Thymus (tissue), 11 donors: ENCODE data around the gene ZFP1. TPM values are rescaled to one million over a fixed set of nuclear protein-coding genes. Genes with fewer than 3 reads are reported as not detected.
"Not testable (repeated sequence)": the region's sequence is repeated elsewhere in the genome, so short reads cannot be mapped to it uniquely, and the experiment has no call there.

ENCODE experiments used
- DNase-seq, 9 donors: peaks; one replicate each; pipeline ENCODE4 v3.0.0-alpha.2; 2013; ENCODE audit warnings: low spot score in 9 of 9, low read depth in 6 of 9, missing footprints in 1 of 9
- H3K27ac ChIP-seq, 2 donors: one replicate each; pipeline ENCODE4 v1.5.1; 2013; ENCODE audit warnings: control low read depth in 1 of 2, low read depth in 1 of 2, low read length in 1 of 2, mild to moderate bottlenecking in 1 of 2, moderate library complexity in 1 of 2
- H3K27me3 ChIP-seq, 2 donors: one replicate each; pipeline ENCODE4 v1.5.1; 2013; ENCODE audit warnings: low read length in 1 of 2; ENCODE audit not compliant: control insufficient read depth in 2 of 2, insufficient read depth in 1 of 2
- H3K36me3 ChIP-seq, 2 donors: one replicate each; pipeline ENCODE4 v1.5.1; 2013; ENCODE audit warnings: low read length in 1 of 2, mild to moderate bottlenecking in 1 of 2, moderate library complexity in 1 of 2; ENCODE audit not compliant: control insufficient read depth in 2 of 2, insufficient read depth in 2 of 2
- H3K4me1 ChIP-seq, 2 donors: one replicate each; pipeline ENCODE4 v1.5.1; 2013; ENCODE audit warnings: low read length in 2 of 2; ENCODE audit not compliant: control insufficient read depth in 2 of 2, insufficient read depth in 2 of 2
- H3K4me3 ChIP-seq, 2 donors: one replicate each; pipeline ENCODE4 v1.5.1; 2013; ENCODE audit warnings: low read length in 2 of 2, control low read depth in 1 of 2, mild to moderate bottlenecking in 1 of 2
- H3K9me3 ChIP-seq, 2 donors: one replicate each; pipeline ENCODE4 v1.5.1; 2013; ENCODE audit warnings: low read length in 1 of 2, mild to moderate bottlenecking in 1 of 2; ENCODE audit not compliant: control insufficient read depth in 2 of 2, insufficient read depth in 1 of 2
- WGBS: extraction: QIAGEN DNeasy Blood & Tissue Kit; methylation state at CpG from one replicate; pipeline ENCODE4 v1.1.7; 2013; 5-methylcytosine and 5-hydroxymethylcytosine counted together
- polyA plus RNA-seq: library from polyadenylated mRNA; stranded (reverse); fragments of 200-250 nt; gene quantifications from one replicate; pipeline ENCODE4 v1.2.3, GENCODE V29; 2013
- total RNA-seq: library from RNA; stranded (reverse); fragments of 120-200 nt; gene quantifications from one replicate; pipeline ENCODE4 v1.2.4, GENCODE V29; 2013
- donor health status: healthy.

Gene ZFP1
- total and polyA plus RNA-seq, 2 donors = 10.8 to 26.5 TPM

DNA sequence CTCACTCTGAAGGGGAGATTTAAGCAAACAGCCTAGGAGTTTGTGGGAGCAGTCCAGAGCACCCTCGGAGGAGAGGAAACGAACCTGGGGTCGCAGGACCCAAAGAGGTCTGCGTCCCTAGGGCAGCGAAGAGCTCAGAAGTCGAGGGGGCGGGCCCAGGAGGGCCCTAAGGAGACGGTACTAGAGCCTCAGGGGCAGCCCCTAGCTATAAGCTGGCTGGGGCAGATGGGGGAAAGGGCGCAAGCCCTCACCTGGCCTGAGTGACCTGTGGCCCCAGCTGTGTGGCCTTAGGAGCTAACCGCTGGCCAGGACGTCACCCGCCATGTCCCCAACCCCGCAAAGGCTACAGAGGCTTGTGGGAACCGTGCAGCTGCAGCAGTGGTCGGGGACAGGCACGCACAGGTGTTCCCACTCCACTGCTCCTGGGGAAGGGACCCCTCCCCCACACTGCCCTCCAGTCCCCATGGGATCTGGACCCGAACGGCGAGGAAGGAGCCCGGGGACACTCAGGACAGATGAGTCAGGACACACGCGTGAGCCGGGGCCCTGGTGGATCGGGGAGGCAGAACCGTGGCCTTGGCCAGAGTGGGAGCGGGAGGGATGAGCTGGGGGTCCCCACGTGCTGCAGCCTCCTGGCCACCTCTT, 60.7 kb downstream of the ZFP1 start:
- H3K4me3 ChIP-seq = no peak overlapping the region

DNA sequence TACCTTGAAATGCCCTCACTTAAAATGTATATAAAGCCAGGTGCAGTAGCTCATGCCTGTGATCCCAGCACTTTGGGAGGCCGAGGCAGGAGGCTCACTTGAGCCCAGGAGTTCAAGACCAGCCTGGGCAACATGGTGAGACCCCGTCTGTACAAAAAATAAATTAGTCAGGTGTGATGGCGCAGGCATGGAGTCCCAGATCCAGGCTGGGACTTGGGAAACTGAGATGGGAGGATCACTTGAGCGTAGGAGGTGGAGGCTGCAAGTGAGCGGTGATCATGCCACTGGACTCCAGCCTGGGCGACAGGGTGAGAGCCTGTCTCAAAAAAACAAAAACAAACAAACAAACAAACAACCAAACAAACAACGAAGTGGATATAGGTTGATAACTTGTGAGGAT, 61.2 kb downstream of the ZFP1 start:
- DNase-seq, H3K27ac ChIP-seq, H3K36me3 ChIP-seq, H3K4me1 ChIP-seq, H3K9me3 ChIP-seq, H3K4me3 ChIP-seq, H3K27me3 ChIP-seq: not testable (repeated sequence)
- WGBS = 82% methylated on average over 7 of the region's 7 CpGs

More for the DNA sequence above, 60.7 kb downstream of the ZFP1 start:
- H3K9me3 ChIP-seq = no peaks in the 10 kb centered on the region
- H3K4me1 ChIP-seq = no peaks in the 10 kb centered on the region
- no peak for DNase-seq
- WGBS = 92% methylated on average over 27 of the region's 27 CpGs
- no peak overlapping the region for H3K27ac ChIP-seq
- H3K27me3 ChIP-seq = peaks cover 0 to 2% of the 10 kb centered on the region in 2 donors
- H3K36me3 ChIP-seq = no peaks in the 10 kb centered on the region

DNA sequence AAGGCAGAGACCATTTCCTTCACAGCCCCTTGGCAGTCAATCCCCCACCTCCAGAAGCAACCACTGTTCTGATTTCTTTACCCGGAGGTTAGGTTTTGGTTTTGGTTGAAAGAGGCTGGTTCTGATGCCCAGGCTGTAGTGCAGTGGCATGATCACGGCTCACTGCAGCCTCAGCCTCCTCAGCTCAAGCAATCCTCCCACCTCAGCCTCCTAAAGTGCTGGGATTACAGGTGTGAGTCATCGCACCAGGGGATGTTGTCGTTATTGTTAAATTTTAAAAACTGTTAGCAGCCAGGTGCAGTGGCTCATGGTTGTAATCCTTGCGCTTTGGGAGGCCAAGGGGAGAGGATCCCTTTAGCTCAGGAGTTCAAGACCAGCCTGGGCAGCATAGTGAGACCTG, 61.6 kb downstream of the ZFP1 start:
- WGBS = 95% methylated on average over 5 of the region's 5 CpGs

DNA sequence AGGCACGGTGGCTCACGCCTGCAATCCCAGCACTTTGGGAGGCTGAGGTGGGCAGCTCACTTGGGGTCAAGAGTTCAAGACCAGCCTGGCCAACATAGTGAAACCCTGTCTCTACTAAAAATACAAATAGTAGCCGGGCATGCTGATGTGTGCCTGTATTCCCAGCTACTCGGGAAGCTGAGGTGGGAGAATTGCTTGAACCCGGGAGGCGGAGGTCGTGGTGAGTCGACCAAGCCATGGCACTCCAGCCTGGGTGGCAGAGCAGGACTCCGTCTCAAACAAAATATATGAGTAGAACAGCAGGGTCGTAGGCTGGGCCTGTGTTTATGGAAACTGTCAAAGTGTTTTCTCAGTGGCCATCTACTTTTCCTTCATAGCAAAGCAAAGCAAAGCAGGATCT, 63.0 kb downstream of the ZFP1 start:
- 95% methylated on average over 10 of the region's 10 CpGs for WGBS
- not testable (repeated sequence) for DNase-seq

More for the DNA sequence above, 61.6 kb downstream of the ZFP1 start:
- Histone ChIP-seq H3K27ac (no peak overlapping the region), H3K36me3 (no peaks in the 10 kb centered on the region), H3K4me3 (no peak overlapping the region), H3K4me1 (no peaks in the 10 kb centered on the region), H3K9me3 (no peaks in the 10 kb centered on the region), H3K27me3 (peaks cover 0 to 2% of the 10 kb centered on the region in 2 donors)
- no peak for DNase-seq

DNA sequence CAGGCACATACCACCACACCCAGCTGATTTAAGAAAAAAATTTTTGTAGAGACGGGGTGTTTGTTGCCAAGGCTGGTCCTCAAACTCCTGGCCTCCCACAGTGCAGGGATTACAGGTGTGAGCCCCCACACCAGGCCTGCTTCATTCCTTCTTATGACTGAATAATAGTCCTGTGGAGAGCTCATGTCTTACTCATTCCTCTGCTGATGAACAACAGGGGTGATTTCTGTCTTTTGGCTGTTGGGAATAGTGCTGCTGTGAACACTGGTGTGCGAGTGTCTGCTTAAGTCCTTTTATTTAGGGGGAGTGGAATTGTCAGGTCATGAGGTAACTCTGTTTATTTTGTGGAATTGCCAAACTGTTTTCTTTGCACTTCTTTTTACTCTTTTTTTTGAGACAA, 67.8 kb downstream of the ZFP1 start:
- no peaks in the 10 kb centered on the region for H3K36me3 ChIP-seq
- H3K27ac ChIP-seq = no peak overlapping the region
- no peaks in the 10 kb centered on the region for H3K9me3 ChIP-seq
- peaks cover 0 to 2% of the 10 kb centered on the region in 2 donors for H3K27me3 ChIP-seq
- H3K4me3 ChIP-seq = no peak overlapping the region
- DNase-seq = no peak
- peaks cover 3 to 16% of the 10 kb centered on the region in 2 donors for H3K4me1 ChIP-seq
- WGBS = 96% methylated on average over 2 of the region's 2 CpGs

More for the DNA sequence above, 63.0 kb downstream of the ZFP1 start:
- H3K27me3 ChIP-seq, H3K4me1 ChIP-seq, H3K36me3 ChIP-seq, H3K4me3 ChIP-seq, H3K27ac ChIP-seq, H3K9me3 ChIP-seq: not testable (repeated sequence)

DNA sequence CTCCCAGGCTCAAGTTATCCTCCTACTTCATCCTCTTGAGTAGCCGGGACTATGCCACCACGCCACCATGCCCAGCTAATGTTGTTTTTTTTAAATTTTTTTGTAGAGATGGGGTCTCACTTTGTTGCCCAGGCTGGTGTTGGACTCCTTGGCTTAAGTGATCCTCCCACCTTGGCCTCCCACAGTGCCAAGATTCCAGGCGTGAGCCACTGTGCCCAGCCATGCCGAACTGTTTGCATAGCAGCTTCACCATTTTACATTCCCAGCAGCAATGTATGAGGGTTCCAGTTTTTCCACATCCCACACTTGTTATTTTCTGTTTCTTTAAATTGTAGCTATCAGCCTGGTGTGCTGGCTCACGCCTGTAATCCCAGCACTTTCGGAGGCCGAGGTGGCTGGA, 68.3 kb downstream of the ZFP1 start:
- no peak for DNase-seq
- H3K4me1 ChIP-seq = peaks cover 3 to 16% of the 10 kb centered on the region in 2 donors
- no peak overlapping the region for H3K4me3 ChIP-seq
- H3K27me3 ChIP-seq = peaks cover 0 to 2% of the 10 kb centered on the region in 2 donors
- WGBS = 92% methylated on average over 7 of the region's 7 CpGs
- no peaks in the 10 kb centered on the region for H3K36me3 ChIP-seq
- H3K9me3 ChIP-seq = no peaks in the 10 kb centered on the region
- no peak overlapping the region for H3K27ac ChIP-seq

DNA sequence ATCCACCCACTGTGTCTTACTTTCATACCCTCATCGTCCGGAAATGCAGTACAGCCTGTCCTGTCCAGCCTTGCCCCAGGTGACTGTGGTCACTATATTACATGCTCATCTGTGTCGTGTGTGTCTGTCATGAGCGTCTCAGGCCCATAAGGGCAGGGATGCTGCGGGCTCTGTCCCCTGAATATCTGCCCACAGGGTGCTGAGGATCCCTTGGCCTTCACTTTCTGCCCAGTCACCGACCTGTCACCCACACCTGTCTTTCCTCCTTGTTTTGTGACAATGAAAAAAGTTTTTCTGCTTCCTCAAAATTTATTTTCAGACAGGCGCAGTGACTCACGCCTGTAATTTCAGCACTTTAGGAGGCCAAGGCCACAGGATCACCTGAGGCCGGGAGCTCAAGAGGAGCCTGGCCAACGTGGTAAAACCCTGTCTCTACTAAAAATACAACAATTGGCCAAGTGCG, 69.1 kb downstream of the ZFP1 start:
- Histone ChIP-seq H3K27me3 (peaks cover 0 to 2% of the 10 kb centered on the region in 2 donors), H3K4me1 (peaks cover 3 to 16% of the 10 kb centered on the region in 2 donors), H3K27ac (no peak overlapping the region), H3K36me3 (no peaks in the 10 kb centered on the region), H3K4me3 (no peak overlapping the region), H3K9me3 (no peaks in the 10 kb centered on the region)
- no peak for DNase-seq
- 95% methylated on average over 11 of the region's 11 CpGs for WGBS

GRCh38 chr16:75218256-75219076, 70.1 kb downstream of the ZFP1 start, which contains the start of gene CTRB1:
CTRB1 (plus strand) TSS chr16:75218988; CDS start chr16:75219008, 20 bp downstream.
- Histone ChIP-seq H3K4me3 (no peak within 1 kb of the TSS), H3K36me3 (no peaks in the 10 kb centered on the region), H3K4me1 (peaks cover 3 to 16% of the 10 kb centered on the region in 2 donors), H3K27ac (peak within 1 kb of the TSS in 1 of 2 donors; percentile 68), H3K9me3 (no peaks in the 10 kb centered on the region), H3K27me3 (no peaks in the 10 kb centered on the region)
- WGBS = 91% methylated on average over 19 of the region's 19 CpGs
- no peak for DNase-seq

GRCh38 chr16:75219088-75219487, 70.8 kb downstream of the ZFP1 start:
- Histone ChIP-seq H3K27ac (no peak overlapping the region), H3K27me3 (no peaks in the 10 kb centered on the region), H3K36me3 (no peaks in the 10 kb centered on the region), H3K4me3 (no peak overlapping the region), H3K9me3 (no peaks in the 10 kb centered on the region), H3K4me1 (peaks cover 3 to 16% of the 10 kb centered on the region in 2 donors)
- 93% methylated on average over 4 of the region's 4 CpGs for WGBS
- DNase-seq = no peak
